SK-N-SH (cell line): Measurements from ENCODE around the gene ZMAT1. TPM values are rescaled to one million over a fixed set of nuclear protein-coding genes. Genes with fewer than 3 reads are reported as not detected.

Experiments used
- CTCF ChIA-PET: fragments of 300-600, 350-600 bp; formaldehyde crosslinking; extraction: SDS; loops from one replicate; lab custom pipeline; 2021; lab: Yijun Ruan, JAX
- POLR2A ChIA-PET: fragments of 350-600 bp; sonication (Branson Sonifier 250); formaldehyde crosslinking; extraction: SDS; loops from one replicate; lab custom pipeline; 2020; ENCODE audit warnings: antibody characterized with exemption, inconsistent platforms; lab: Yijun Ruan, JAX
- DNase-seq: peaks from one replicate; pipeline ENCODE4 v3.0.0; 2012
- H2AFZ ChIP-seq: fragments of 200-600 bp; sonication (generic); 2 replicates; pipeline ENCODE4 v1.8.1; 2016; ENCODE audit warnings: antibody characterized with exemption, mild to moderate bottlenecking, low read depth
- H3F3A ChIP-seq: fragments of 200-600 bp; sonication (generic); replicated peaks from 2 replicates; pipeline ENCODE3; 2016; ENCODE audit warnings: antibody characterized with exemption, mild to moderate bottlenecking; ENCODE audit not compliant: insufficient read depth
- H3K27ac ChIP-seq, 2 experiments: fragments of 200-500 bp in 1 of 2; fragments of 200-600 bp in 1 of 2; sonication (Bioruptor generic) in 1 of 2; sonication (generic), shearing (Covaris generic) in 1 of 2; 2 replicates each; pipeline versions ENCODE4 v1.5.1 to v1.6.1; 2014 to 2016; ENCODE audit warnings: low read depth in 2 of 2, inconsistent platforms in 1 of 2, low read length in 1 of 2, mild to moderate bottlenecking in 1 of 2, mixed read lengths in 1 of 2
- H3K27me3 ChIP-seq: fragments of 200-600 bp; sonication (generic), shearing (Covaris generic); 2 replicates; pipeline ENCODE4 v1.6.1; 2016; ENCODE audit warnings: mixed run types; ENCODE audit not compliant: insufficient read depth
- H3K36me3 ChIP-seq, 2 experiments: fragments of 200-500 bp in 1 of 2; fragments of 200-600 bp in 1 of 2; sonication (Bioruptor generic) in 1 of 2; sonication (generic) in 1 of 2; replicated peaks in 1 of 2; 2 replicates each; pipeline versions ENCODE3 to v1.5.1; 2014 to 2016; ENCODE audit warnings: low read length in 1 of 2, mild to moderate bottlenecking in 1 of 2; ENCODE audit not compliant: insufficient read depth in 2 of 2, control insufficient read depth in 1 of 2
- H3K4me1 ChIP-seq, 2 experiments: fragments of 200-500 bp in 1 of 2; fragments of 200-600 bp in 1 of 2; sonication (Bioruptor generic) in 1 of 2; sonication (generic), shearing (Covaris generic) in 1 of 2; 2 replicates each; pipeline versions ENCODE4 v1.5.1 to v1.6.1; 2014 to 2016; ENCODE audit warnings: low read depth in 1 of 2, low read length in 1 of 2, mixed run types in 1 of 2; ENCODE audit not compliant: insufficient read depth in 2 of 2, control insufficient read depth in 1 of 2
- H3K4me2 ChIP-seq: fragments of 200-600 bp; sonication (generic), shearing (Covaris generic); 2 replicates; pipeline ENCODE4 v1.6.1; 2017; ENCODE audit warnings: mixed run types
- H3K4me3 ChIP-seq, 2 experiments: fragments of 200-500 bp in 1 of 2; fragments of 200-600 bp in 1 of 2; sonication (Bioruptor generic) in 1 of 2; sonication (generic), shearing (Covaris generic) in 1 of 2; 2 replicates each; pipeline versions ENCODE4 v1.5.1 to v1.8.1; 2014 to 2016; ENCODE audit warnings: low read depth in 2 of 2, inconsistent platforms in 1 of 2, low read length in 1 of 2, mild to moderate bottlenecking in 1 of 2, mixed read lengths in 1 of 2, moderate library complexity in 1 of 2
- H3K79me2 ChIP-seq: fragments of 200-600 bp; sonication (generic); 2 replicates; pipeline ENCODE4 v1.8.1; 2017; ENCODE audit warnings: mild to moderate bottlenecking; ENCODE audit not compliant: insufficient read depth
- H3K9ac ChIP-seq: fragments of 200-600 bp; sonication (generic); 2 replicates; pipeline ENCODE4 v1.6.1; 2017; ENCODE audit warnings: mixed run types
- H3K9me2 ChIP-seq: fragments of 200-600 bp; sonication (generic); 2 replicates; pipeline ENCODE4 v1.6.1; 2017; ENCODE audit warnings: mixed run types
- H3K9me3 ChIP-seq: fragments of 200-600 bp; sonication (generic); 2 replicates; pipeline ENCODE4 v1.6.1; 2017; ENCODE audit warnings: mixed run types, mild to moderate bottlenecking, moderate library complexity
- H4K20me1 ChIP-seq: fragments of 200-600 bp; sonication (generic); 2 replicates; pipeline ENCODE4 v1.6.1; 2017; ENCODE audit warnings: mild to moderate bottlenecking, mixed run types; ENCODE audit not compliant: insufficient read depth
- ELF1 ChIP-seq: IDR thresholded peaks from 2 replicates; pipeline ENCODE4 v1.4.0; 2012
- PBX3 ChIP-seq: IDR thresholded peaks from 2 replicates; pipeline ENCODE4; 2012
- RCOR1 ChIP-seq: fragments of 150-350 bp; IDR thresholded peaks from 2 replicates; pipeline ENCODE4 v1.6.1; 2017; ENCODE audit warnings: antibody characterized with exemption, low read length
- SMC3 ChIP-seq: IDR thresholded peaks from 2 replicates; pipeline ENCODE4 v1.6.1; 2012; ENCODE audit warnings: low read depth, low read length, improper control_type of control experiment
- USF2 ChIP-seq: fragments of 150-350 bp; IDR thresholded peaks from 2 replicates; pipeline ENCODE4 v1.6.1; 2017; ENCODE audit warnings: antibody characterized with exemption, low read length, low read depth, borderline replicate concordance
- ZBTB33 ChIP-seq: IDR thresholded peaks from 2 replicates; pipeline ENCODE4 v1.4.0; 2012; ENCODE audit warnings: low read depth, borderline replicate concordance
- WGBS: methylation state at CpG from one replicate; pipeline ENCODE4 v1.1.6; 2017; ENCODE audit warnings: low lambda C conversion rate; 5-methylcytosine and 5-hydroxymethylcytosine counted together
- polyA plus RNA-seq, 3 experiments: library from polyadenylated mRNA; depleted of rRNA; stranded (reverse); fragments of >200 nt; gene quantifications; 2 replicates each; pipeline ENCODE4 v1.2.3, GENCODE V29; 2012
- small RNA-seq, 7 experiments: library from RNA; depleted of rRNA; stranded (forward); fragments of <200 nt; gene quantifications; one replicate each; pipeline ENCODE3, GENCODE V24; 2012

The ZMAT1 gene
- polyA plus RNA-seq, 1 of the 3 experiments (the other 2 are of a cell fraction) = 3.8 TPM

- TF ChIP-seq USF2 = no peak
- no peak for TF ChIP-seq PBX3
- TF ChIP-seq SMC3 = no peak
- TF ChIP-seq RCOR1 = no peak
- no peak for TF ChIP-seq ELF1
- no peak for TF ChIP-seq ZBTB33
- H3K9me3 ChIP-seq = no peaks in the 10 kb centered on the region
- CTCF ChIA-PET = no interaction called here
- H3K9me2 ChIP-seq = no peaks in the 10 kb centered on the region
- H3K79me2 ChIP-seq = no peaks in the 10 kb centered on the region
- H3K4me2 ChIP-seq = no peak overlapping the region
- POLR2A ChIA-PET = no interaction called here
- no peak overlapping the region for H3K27ac ChIP-seq
- no peaks in the 10 kb centered on the region for H3K36me3 ChIP-seq
- 32% methylated on average over 1 of the region's 1 CpG for WGBS
- H3F3A ChIP-seq = no peaks in the 10 kb centered on the region
- no peak for DNase-seq
- no peaks in the 10 kb centered on the region for H4K20me1 ChIP-seq
- no peak overlapping the region for H2AFZ ChIP-seq
- no peak overlapping the region for H3K4me3 ChIP-seq
- H3K9ac ChIP-seq = no peak overlapping the region
- no peaks in the 10 kb centered on the region for H3K4me1 ChIP-seq
- no peaks in the 10 kb centered on the region for H3K27me3 ChIP-seq
Measured at GRCh38 chrX:101904996-101905395, 26.8 kb downstream of the ZMAT1 start.

Small RNA genes within 50 kb of the gene (small RNA-seq; reads per million reads assigned to genes)
- 0 reads per million in 7 experiments for gene RNU6-345P

Other genes with a start within 250 kb of the ZMAT1 start
- 0.12 and 0.23 TPM in 2 replicates for gene TCEAL2, start 193.7 kb upstream of the ZMAT1 start, polyA plus RNA-seq (2012; rRNA removed)
- gene TCEAL6, start 210.5 kb upstream of the ZMAT1 start, polyA plus RNA-seq (2012; rRNA removed) = not detected in 2 replicates
- 0.10 and 0.12 TPM in 2 replicates for gene BEX5, start 223.9 kb upstream of the ZMAT1 start, polyA plus RNA-seq (2012; rRNA removed)